SH-SY5Y (cell line): ENCODE results near the gene MLN.

Source experiments
- GATA2 ChIP-seq: IDR thresholded peaks from 2 replicates; pipeline ENCODE4 v1.6.1; 2011; ENCODE audit warnings: mild to moderate bottlenecking, low read depth, low read length
- GATA3 ChIP-seq: IDR thresholded peaks from 2 replicates; pipeline ENCODE4 v1.6.1; 2011; ENCODE audit warnings: low read depth, mild to moderate bottlenecking, low read length, moderate library complexity

Gene MLN

DNA sequence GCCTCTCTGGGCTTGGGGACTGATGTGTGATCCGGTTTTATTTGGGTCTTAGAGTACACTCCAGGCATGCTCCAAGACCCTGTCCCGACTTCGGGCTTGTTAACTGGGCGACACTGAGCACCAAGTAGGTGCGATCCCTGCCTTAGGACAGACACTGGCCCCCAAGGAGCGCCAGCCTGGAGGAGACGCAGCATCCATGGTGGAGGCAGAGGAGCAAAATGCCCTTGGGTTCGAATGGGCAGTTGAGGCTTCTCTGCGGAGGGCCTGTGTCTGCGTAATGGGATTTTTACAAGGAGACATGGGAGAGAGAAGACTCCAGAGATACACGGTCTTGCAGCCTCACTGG is 14.3 kb downstream of the MLN start:
- TF ChIP-seq GATA3 (no peak), GATA2 (no peak)

DNA sequence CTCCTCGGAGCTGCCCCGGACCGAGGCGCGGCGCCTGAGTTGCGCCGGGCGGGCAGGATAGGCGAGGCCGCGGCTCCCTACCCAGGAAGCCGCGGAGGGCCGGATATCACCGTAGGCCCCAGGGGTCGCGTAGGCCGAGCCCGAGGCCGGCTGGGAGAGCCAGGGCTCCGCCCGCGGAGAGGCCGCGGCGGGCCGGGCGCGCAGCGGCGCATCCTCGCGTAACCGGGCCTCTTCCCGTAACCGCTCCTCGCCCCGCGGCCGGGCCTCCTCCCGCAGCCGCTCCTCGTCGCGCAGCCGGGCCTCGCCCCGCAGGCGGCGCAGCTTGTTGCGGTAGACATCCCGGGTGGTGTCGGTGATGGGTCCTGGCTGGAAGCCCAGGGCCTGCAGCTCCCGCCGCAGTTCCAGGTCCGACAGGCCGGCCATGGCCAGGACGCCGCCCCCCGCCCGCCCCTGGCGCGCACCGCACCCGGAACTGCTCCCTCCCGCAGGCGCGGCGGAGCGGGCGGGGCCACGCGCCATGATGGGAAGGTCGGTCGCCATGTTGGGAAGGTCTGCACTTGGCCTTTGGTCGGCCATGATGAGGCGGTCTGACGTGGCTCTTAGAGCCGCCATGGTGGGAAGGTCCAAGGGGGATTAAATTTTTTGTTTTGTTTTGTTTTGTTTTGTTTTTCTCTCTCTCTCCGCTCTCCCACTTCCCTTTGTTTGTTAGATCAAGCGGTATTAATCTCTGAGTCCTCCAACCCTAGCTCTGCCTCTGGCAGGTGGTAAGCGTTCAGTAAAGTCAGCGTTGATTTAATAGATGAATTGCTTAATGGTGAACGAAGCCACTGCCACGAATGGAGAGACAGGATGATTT is 14.9 kb downstream of the MLN start, which contains the start of gene LEMD2:
TSS of gene LEMD2 (minus strand) at position 437 of the 856 bp plus-strand sequence. CDS start at position 423, 14 bp downstream.
- TF ChIP-seq GATA2 = no peak
- no peak for TF ChIP-seq GATA3

DNA sequence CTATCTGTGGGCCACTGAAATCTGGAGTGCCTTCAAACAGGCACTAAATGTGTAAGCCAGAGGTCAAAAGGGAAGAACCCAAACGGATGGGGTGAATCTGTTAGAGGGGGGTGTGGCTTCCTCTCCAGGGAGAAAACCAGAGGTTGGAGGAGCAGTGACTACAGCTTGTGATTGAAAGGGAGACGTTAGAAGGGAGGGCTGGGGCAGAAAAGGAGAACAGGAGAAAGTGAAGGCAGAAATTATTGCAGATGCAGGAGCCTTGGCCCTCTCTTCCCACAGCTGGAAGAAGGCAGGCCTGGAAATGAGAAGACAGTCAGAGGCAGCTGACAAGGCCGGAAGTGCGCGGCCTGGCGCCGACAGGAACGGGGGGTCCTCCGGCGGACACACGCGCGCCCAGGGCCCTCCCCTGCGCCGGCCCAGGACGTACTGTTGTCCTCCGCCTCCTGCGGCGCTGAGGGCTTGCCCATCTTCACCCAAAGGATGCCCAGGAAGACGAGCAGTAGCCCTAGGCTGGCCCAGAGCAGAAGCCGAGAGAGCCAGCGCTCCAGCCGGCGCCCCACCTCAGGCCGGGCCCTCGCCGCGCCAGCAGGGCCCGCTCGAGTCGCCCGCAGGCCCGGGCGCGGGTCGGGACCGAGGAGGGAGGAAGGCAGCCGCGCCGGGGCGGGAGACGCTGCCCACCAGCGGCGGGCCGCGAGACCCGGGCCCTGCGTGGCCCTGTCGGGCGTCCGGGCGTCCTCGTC is 15.7 kb downstream of the MLN start:
- TF ChIP-seq GATA3 = no peak
- no peak for TF ChIP-seq GATA2

DNA sequence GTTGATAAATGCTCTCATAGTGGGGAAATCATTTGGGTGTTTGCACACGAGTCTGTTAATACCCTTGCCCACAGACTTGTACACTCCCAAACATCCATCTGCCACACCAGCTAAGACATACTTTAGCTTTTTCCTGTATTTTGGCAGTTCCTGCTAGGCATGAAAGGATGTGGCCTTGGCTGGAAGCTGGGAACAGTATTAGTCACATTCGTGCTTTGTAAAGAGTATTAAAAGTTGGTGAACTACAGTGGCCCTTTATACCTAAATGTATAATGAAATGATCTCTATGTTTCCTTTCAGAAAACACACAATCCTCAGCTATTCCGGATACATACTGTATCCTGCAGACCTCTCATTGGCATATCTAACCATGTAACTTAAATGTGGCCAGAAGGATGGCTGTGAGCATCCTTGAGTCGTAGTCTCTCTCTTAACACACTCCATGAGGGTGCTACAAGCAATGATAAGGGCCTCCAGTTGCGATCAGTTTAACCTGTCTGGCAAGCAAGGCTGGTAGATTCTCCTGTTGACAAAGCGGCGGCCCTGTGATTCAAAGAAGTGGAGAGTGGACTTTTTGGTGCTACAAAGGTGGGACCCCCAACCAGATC is 16.4 kb downstream of the MLN start:
- TF ChIP-seq GATA3 (no peak), GATA2 (no peak)

DNA sequence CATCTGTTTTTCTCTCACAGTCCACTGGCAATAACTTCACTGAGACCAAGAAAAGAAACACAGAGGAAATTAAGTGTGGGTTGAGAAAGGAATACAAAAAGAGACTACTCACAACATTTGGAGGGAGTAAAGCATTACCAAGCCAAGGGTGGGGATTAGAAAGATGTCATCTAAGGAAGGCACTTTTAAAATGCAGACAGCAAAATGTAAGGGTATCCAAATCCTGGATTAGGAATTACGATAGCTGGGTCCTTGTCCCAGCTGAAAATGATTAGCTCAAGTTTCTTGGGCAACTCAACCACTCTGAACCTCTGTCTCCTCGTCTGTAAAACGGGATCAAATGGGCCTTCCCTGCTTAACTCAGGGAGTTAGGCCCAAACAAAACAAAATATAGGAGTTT is 17.1 kb downstream of the MLN start:
- TF ChIP-seq GATA2 = no peak
- TF ChIP-seq GATA3 = no peak

DNA sequence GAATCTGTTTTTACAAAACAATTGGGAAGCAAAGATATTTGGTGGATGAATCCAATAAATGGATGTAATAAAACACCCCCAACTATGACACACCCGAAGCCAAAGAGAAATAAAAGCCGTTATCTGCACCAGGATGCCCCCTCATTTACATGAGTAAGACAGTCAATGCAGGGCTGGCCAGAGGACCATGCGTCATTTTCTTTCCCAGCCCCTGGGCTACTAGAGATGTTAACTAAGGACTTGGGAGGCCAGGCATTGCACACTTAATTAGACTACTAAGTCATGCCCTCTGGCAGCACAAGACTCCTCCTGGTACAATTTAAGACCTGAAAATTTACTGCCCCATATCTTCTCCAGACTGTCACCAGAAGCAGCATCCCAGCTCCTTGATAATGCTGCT is 18.0 kb downstream of the MLN start:
- TF ChIP-seq GATA3 (no peak), GATA2 (no peak)

DNA sequence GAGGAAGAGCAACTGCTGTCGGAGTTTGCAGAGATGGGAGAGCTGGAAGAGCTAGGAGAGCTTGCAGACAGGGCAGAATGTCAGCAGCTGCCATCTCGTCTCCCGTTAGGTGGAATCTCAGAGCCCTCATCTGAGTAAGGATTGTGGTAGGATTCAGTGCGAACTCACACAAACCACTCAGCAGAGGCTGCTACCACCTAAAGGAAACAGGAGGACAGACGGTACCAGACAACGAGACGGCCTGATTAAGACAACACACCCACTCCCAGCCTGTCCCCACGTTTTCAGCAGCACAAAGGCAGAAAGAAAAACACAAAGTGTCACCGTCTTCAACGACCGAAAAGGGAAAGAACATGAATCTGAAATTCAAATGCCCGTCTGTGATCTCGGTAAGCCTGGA is 19.0 kb downstream of the MLN start:
- TF ChIP-seq GATA2 (no peak), GATA3 (no peak)

DNA sequence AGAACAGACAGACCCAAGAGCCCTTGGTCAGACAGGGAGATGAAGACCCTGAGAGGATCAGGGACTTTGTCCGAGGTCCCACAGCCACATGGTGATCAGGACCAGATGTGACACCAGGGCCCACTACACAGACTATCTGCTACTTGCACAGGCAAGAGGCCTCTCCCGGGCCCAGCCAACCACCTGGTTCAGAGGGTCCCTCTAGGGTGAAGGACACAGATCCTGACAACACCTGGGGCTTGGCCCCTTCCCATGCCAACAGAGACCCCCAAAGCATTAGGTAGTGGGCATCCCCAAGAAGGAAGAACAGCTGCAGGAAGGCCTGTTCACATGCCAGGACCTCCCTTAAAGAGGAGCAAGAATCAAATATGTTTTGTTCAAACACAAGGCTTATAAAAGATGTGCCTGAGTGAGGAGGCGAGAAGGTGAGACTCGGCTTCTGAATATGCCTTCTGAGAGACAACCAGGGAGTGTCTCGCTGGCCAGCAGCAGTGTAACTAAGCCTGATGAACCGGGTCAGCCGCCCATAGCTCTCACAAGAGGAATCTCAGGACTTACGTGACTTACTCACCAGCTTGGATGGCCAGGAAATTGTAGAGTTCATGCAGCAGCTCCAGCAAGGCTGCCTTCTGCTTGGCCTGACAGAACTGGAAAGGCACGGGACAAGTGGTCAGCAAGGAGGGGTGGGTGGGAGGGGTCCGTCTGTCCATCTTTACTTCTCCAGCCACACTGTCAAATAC is 19.9 kb downstream of the MLN start:
- TF ChIP-seq GATA3 (no peak), GATA2 (no peak)

DNA sequence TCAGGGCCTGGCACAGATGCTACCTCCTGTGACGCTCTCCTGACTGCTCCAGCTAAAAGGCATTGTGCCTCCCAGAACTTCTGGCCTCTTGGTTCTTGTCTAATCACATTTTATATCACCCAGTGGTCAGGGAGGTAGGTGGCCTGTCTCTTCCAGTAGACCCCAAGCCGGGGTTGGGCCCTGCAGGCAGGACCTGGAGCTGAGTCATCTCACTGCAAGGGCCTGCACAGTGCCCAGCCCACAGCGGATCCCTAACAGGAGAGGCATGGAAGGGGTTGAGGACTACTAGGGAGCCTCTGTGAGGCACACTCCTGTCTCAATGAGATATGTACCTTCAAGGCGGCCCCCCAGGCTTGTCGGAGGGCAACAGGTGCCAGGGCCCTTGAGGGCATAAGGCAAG is 21.2 kb downstream of the MLN start:
- TF ChIP-seq GATA2 (no peak), GATA3 (no peak)

DNA sequence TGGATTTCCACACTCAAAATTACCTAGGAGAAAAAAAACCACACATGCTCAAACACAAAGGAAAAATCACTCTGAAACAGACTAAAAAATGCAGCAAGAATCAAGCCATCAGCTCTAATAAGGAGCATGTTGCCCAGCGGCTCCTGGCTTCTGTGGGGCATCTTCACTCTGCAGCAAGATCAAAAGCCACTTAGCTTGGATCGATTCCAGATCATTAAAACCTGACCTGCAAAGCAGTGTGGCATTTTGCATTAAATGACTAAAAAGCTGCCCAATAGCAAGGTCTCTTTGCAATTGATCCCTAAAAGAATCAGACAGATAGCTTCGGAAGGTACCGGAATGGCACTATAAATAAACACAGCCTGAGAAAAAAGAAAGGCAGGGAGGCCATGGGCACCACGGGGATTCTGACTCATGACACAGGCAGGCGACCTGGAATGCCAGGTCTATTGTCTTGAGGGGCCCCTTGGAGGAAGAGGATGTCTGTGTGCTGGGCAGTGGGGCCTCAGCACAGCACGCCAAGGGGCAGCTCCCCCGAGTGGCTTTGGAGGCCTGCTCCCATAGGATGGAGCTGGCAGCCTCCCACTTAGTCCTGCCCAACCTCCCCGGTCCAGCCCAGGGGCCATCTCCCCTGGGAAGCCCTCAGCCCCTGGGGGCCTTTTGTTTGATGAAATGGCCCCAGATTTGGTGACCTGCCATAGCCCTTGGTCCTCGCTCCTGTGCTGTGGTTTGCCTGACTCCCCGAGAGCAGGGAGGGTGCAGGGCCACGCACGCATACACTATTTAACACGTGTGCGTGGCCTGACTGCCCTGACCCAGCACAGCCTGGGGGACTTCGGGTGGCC is 22.4 kb downstream of the MLN start:
- no peak for TF ChIP-seq GATA2
- no peak for TF ChIP-seq GATA3

DNA sequence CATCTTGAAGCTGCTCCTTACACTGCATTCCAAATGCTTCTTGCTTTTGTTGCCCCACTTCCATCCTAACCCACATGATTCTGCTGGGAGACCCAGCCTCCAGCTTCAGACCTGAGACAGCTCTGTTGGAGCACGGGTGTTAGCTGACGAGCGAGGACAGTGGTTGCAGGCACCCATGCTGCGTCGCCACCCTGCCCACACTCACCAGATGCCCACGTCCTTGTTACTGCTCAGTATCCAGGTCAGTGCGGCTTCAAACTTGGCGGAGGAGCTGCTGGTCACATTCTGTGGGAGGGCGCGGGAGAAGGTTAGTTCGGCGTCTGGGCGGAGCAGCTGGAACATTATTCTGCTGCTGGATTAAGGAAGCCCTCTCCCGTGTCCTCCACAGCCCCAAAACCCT is 23.9 kb downstream of the MLN start:
- TF ChIP-seq GATA2 (no peak), GATA3 (no peak)

DNA sequence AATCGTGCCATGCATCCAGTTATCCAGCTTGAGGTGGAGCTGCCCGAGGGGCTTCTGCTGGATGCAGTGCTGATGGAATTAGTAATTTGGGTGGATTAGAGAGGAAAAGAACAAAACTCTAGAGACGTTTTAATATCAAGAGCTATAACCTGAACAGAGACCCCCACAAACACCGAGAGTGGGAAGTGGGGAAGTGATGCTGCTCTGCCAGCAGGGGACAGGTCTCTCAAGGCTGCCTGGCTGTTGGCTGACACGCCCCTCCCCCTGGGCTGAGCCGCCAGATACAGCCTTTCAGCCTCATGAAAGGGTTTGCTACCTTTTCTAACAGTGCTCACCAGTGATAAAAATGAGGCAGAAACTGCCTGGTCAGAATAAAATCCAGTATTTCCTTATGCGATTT is 24.5 kb downstream of the MLN start:
- TF ChIP-seq GATA2 = no peak
- TF ChIP-seq GATA3 = no peak

DNA sequence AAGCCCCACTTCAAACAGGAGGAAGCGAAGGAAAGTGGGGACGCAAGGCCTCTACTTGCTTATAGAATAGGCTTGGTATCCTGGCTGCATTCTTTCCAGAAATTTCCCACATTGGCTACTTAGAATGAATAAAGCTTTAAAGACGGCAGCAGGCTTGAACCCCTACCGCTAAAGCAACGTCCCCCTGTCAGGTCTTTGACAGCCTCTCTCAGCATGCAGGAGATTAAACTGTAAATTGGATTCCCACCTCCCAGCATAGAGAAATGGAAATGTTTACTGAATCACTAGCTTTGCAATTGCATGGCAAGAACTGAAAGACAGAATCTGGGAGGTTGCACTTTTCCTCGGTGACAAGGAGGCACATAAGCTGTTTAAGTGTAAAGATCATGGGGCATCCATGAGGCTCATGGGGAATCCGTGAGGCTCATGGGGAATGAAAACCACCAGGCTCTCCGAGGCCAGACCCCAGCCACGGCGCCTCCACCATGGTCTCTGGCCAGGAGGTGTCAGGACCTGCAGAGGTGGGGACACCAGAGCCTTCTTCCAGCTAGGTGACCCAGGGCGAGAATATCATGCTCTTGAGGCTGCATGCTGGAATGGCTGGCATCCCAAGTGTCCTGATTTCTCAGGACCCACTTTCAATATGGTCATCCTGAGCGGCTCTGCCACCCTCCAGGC is 25.2 kb downstream of the MLN start:
- TF ChIP-seq GATA3 = no peak
- no peak for TF ChIP-seq GATA2
